Dendritic cell treated with granulocyte-macrophage colony-stimulating factor and Interleukin-4, amounts not matched to agents 40 ng/mL and 50 ng/mL, for 4 days (primary cell): Measurements from ENCODE around the gene CENPL.
"Not testable (repeated sequence)": the region's sequence is repeated elsewhere in the genome, so short reads cannot be mapped to it uniquely, and the experiment has no call there.

Source experiments
- H3K27ac Mint-ChIP-seq: one replicate; pipeline ENCODE4 v1.8.0; 2022; ENCODE audit warnings: mild to moderate bottlenecking, mixed read lengths
- H3K27me3 Mint-ChIP-seq: one replicate; pipeline ENCODE4 v1.8.0; 2022; ENCODE audit warnings: mild to moderate bottlenecking, mixed read lengths
- H3K36me3 Mint-ChIP-seq: one replicate; pipeline ENCODE4 v1.8.0; 2022; ENCODE audit warnings: low read depth, mixed read lengths
- H3K4me1 Mint-ChIP-seq: one replicate; pipeline ENCODE4 v1.8.0; 2022; ENCODE audit warnings: low read depth, mixed read lengths
- H3K4me3 Mint-ChIP-seq: one replicate; pipeline ENCODE4 v1.8.0; 2022; ENCODE audit warnings: mild to moderate bottlenecking, moderate library complexity, mixed read lengths
- H3K9me3 Mint-ChIP-seq: one replicate; pipeline ENCODE4 v1.8.0; 2022; ENCODE audit warnings: mixed read lengths
- intact Hi-C: fragments of 100-400 bp; cut with micrococcal nuclease; formaldehyde crosslinking; loops from one replicate; pipeline ENCODE4 v1.15.0; 2022

CENPL gene

DNA sequence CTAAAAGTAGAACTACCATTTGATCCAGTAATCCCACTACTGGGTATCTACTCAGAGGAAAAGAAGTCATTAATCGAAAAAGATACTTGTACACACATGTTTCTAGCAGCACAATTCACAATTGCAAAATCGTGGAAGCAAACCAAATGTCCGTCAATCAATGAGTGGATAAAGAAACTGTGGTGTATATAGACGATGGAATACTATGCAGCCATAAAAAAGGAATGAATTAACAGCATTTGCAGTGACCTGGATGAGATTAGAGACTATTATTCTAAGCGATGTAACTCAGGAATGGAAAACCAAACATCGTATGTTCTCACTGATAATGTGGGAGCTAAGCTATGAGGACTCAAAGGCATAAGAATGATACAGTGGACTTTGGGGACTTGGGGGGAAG, 60.4 kb downstream of the CENPL start:
- H3K4me3 Mint-ChIP-seq, intact Hi-C loops, H3K27ac Mint-ChIP-seq, H3K27me3 Mint-ChIP-seq, H3K4me1 Mint-ChIP-seq: not testable (repeated sequence)
- H3K36me3 Mint-ChIP-seq = peaks cover 60% of the 10 kb centered on the region
- peaks cover 53% of the 10 kb centered on the region for H3K9me3 Mint-ChIP-seq

DNA sequence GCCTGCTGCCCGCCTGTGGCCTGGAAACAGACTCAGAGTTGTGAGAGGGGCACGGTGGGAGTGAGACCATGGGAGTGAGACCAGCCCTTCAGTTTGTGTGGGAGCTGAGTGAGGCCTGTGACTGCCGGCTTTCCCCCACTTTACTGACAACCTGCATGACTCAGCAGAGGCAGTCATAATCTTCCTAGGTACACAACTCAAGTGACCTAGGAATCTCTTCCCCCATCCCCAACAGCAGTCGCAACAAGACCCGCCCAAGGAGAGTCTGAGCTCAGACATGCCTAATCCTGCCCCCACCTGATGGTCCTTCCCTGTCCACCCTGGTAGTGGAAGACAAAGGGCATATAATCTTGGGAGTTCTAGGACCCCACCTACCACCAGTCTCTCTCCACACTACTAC, 65.7 kb downstream of the CENPL start:
- H3K27me3 Mint-ChIP-seq = no peaks in the 10 kb centered on the region
- no peak overlapping the region for H3K27ac Mint-ChIP-seq
- intact Hi-C loops = no loop called here
- H3K4me1 Mint-ChIP-seq = no peaks in the 10 kb centered on the region
- H3K4me3 Mint-ChIP-seq = no peak overlapping the region
- H3K9me3 Mint-ChIP-seq = peaks cover 63% of the 10 kb centered on the region
- peaks cover 75% of the 10 kb centered on the region for H3K36me3 Mint-ChIP-seq

DNA sequence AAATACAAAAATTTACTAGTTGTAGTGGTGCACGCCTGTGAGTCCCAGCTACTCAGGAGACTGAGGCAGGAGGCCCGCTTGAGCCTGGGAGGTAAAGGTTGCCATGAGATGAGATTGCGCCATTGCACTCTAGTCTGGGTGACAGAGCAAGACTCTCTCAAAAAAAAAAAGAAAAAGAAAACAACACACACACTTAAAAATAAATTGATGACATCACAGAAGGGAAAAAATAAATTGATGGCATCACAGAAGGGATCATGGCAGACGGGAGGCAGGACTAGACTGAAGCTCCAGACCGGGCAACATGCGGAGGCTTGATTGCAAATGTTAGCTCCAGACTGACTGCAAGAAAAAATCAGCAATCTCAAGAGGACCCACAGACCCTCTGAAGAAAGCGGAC, 66.6 kb downstream of the CENPL start:
- Mint-ChIP-seq H3K4me3 (no peak overlapping the region), H3K9me3 (peaks cover 54% of the 10 kb centered on the region), H3K4me1 (no peaks in the 10 kb centered on the region), H3K27ac (no peak overlapping the region), H3K36me3 (peaks cover 82% of the 10 kb centered on the region), H3K27me3 (no peaks in the 10 kb centered on the region)
- intact Hi-C loops = no loop called here

DNA sequence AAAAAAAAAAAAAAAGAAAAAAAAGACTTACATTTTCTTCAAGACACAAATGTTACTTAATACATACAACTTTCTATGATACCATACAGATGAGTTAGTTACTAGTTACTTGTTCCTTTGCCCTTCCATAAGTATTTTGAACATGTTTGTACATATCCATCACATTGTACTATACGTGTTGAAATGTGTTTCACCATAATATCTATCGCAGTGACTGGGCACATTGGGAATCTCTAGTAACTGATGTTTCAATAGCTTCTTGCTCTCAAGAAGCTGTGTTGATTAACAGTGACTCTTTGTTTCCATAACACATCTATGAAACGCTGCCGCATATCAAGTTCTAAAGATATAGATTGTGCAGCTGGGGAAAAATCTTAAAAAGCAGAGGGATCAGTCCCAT, 67.0 kb downstream of the CENPL start:
- Mint-ChIP-seq H3K27ac (no peak overlapping the region), H3K27me3 (no peaks in the 10 kb centered on the region)

DNA sequence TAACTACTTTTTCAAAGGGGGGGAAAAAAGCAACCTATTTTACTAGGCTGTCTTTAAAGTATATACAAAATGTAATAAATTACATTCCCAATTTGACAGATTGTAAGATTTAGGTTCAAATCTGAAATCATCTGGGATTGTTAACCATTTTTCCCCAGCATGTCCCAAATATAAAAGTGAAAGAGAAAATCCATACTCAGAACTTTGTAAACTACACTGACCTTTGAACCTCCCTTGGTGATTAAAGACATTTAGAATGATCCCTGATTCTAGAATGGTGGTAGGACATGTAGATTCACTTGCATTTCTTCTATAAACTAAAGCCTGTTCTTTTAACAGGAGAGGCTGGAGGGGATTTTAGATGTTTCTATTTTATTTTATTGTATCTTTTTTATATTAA, 70.9 kb downstream of the CENPL start:
- H3K36me3 Mint-ChIP-seq = peaks cover 77% of the 10 kb centered on the region
- peaks cover 11% of the 10 kb centered on the region for H3K9me3 Mint-ChIP-seq
- H3K27me3 Mint-ChIP-seq = no peaks in the 10 kb centered on the region
- H3K27ac Mint-ChIP-seq = no peak overlapping the region
- no peaks in the 10 kb centered on the region for H3K4me1 Mint-ChIP-seq
- H3K4me3 Mint-ChIP-seq = no peak overlapping the region
- intact Hi-C loops = no loop called here

More for the DNA sequence above, 67.0 kb downstream of the CENPL start:
- intact Hi-C loops = no loop called here
- Mint-ChIP-seq H3K4me1 (no peaks in the 10 kb centered on the region), H3K4me3 (no peak overlapping the region), H3K9me3 (peaks cover 50% of the 10 kb centered on the region), H3K36me3 (peaks cover 87% of the 10 kb centered on the region)
